ENCODE data around the gene ZGPAT.

DNA sequence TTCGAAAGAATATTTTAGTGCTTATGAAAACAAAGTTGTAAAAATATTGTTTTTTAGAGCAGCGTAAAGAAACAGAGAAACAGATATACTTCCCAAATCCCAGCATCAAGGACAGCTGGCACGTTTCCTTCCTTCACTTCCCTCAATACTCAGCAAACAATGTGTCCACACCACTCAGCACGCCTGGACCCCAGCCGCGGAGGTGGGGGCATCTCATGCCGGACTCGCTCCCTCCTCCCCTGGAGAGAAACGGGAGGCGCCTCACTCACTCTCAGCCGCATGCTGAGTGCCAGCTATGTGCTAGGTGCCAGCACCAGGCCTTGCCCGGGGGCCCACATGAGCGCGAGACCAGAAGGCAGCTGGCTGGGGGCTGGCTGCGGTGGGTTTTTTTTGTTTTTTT lies 66.5 kb downstream of the ZGPAT start:
- TF ChIP-seq POLR2A (IDR thresholded peaks at IDR 0.05; ENCODE audit: low read length) (no peak), GATA1 (IDR thresholded peaks at IDR 0.05; ENCODE audit: low read depth, low read length) (no peak)

Data from erythroblast (primary cell).